CD4-positive, alpha-beta T cell treated with Interleukin-2 at 100 ng/mL for 4 hours (primary cell): Measurements from ENCODE around the gene BMP2K.

ENCODE experiments used
- DNase-seq: peaks from one replicate; pipeline ENCODE4 v3.0.0-alpha.2; 2020; ENCODE audit warnings: low spot score

Gene BMP2K

DNA sequence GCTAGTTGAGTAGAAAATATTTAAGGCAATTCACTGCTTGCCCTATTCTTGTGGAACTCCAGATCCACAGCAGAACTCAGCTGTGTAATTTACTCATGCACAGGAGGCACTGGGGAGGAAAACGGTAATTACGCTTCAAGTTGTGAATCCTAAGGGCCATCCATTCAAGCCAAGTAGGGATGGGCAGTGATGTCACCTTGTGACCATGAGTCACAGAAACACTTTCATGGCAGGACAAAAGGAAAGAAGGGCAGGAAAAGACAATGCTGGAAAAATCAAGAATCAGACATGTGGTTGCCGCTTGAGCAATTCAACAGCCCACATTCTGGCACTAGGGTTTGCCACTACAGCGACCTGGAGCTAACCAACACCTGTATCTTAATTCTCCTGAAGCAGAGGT lies 161.7 kb downstream of the BMP2K start:
- no peak for DNase-seq

DNA sequence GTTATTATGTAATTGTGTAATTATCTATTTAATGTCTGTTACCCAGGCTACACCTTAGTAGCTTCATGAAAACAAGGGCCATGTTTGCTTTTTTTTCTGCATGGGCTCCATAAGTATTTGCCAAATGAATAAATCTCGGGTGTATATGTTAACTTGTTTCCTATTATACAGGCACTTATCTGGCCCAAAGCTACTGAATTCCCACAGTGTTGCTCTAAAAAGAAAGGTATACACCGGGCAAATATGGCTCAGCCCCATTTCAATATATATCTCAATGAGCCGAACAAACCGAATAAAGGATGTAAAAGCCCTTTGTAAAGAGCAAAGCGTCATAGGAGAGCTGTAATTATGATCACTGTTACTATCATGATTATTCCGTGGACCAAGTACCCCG lies 162.3 kb downstream of the BMP2K start:
- DNase-seq: no peak

DNA sequence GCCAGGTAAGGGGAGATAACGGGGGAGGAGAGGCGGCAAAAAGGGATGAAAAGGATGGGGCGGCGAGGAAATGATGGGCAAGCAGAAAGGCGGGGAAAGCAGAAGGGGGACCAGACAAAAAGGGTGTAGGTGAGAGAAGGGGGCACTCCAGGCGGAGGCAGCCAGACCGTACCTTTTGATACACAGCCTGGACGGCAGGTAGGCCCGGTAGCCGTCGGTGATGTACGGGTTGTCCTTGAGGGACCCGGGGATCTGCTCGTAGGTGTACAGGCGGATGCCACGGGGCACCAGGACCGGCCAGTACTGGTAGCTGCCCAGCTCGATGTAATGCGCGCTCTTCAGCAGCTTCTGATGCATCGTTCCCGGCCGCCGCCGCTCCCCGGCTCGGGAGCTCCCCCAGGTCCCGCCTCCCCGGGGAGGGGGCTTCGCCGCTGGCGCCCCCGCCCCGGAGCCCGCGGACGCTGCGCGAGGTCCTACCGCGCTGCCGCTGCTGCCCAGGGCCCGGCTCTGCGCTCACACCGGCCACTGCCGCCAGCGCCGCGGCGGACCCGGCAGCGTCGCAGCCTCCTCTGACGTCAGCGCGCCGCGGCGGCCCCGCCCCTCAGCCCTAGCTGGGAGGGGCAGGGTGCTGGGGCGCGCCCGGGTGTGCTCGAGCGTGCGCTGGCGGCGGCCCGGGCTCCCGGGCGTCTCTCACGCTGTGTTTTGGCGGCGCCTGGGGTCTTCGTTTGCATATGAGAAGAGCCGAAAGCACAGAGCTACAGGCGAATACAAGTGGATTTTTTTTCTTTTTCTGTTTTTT lies 162.9 kb downstream of the BMP2K start, which contains the start of gene PAQR3:
PAQR3 (minus strand) TSS at position 571 of the 799 bp plus-strand sequence; CDS start at position 357, 214 bp downstream.
- peak; percentile 79 for DNase-seq

DNA sequence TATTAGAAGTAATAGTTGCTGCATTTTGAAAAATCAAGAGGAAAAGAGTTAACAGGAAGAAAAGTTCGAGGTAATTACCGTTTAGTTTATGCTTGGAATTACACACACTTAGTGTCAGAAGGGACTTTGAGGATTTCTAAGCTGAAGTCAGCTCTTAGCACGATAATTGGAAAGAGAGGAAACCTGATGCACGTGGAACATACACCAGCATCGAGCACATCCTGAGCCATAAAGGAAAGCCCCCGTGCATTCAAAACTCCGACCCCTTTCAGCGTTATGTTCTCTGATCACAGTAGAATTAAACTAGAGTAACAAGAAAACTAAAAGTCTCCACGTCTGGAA lies 163.5 kb downstream of the BMP2K start:
- DNase-seq: peak; percentile 8

DNA sequence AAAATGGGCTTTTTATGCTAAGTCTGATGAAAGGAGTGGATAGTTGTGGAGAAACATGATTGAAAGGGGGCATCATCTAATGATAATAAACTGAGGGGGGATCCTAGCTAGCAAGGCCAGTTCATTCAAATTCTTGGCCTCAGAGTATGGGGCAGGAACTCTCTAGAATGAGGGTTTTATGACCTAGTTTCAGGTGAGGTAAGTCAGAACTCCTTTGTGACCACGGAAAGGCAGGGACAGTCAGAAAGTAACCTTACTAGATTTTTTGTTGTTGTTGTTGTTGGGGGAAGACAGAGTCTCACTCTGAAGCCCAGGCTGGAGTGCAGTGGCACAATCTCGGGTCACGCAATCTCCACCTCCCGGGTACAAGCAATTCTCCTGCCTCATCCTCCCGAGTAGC lies 164.6 kb downstream of the BMP2K start:
- no peak for DNase-seq

DNA sequence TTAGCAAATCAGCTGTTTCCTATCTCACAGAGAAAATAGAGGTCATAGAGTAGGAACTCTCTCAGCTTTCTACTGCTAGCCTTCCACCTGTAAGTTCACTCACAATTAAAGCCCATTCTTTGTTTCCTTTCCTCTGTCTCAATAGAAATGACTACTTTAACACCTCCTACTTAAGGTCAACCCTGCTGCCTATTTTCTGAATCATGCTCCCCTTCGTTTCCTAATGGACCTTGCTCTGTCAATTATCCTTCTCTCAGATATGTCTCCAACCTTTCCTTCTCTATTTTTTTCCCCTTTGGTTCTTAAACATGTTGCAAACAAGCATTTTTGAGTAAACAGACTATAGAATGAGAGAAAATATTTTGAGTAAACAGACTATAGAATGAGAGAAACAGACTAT lies 168.2 kb downstream of the BMP2K start:
- DNase-seq: no peak

DNA sequence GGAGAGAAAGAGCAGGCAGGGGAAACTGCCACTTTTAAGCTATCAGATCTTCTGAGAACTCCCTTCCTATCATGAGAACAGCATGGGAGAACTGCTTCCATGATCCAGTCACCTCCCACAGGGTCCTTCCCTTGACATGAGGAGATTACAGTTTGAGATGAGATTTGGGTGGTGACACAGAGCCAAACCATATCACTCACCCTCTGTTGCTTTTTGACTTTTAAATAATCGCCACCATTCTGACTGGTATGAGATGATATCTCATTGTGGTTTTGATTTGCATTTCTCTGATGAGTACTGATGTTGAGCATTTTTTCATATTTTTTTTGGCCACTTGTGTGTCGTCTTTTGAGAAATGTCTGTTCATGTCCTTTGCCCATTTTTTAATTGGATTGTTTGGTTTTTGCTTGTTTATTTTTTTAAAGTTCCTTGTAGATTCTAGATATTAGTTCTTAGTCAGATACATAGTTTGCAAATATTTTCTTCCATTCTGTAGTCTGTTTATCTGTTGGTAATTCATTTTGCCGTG lies 169.6 kb downstream of the BMP2K start:
- DNase-seq: no peak

DNA sequence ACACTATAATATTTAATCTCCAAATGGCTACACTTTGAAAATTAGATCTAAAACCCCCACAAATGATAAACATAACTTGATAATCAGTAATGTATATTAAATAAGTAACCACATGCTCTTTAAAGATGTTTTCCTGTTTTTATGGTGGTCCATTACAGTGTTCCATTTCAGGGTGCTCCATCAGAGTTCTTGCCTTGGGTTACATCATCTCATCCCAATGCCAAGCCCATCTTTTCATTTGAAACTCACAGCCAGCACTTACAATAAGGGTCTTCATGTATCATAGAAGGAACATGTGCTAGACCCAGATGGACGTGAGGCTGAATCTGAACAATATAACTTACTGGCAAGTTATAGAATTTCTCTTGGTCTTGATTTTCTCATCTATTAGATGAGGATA lies 173.6 kb downstream of the BMP2K start:
- DNase-seq: no peak

DNA sequence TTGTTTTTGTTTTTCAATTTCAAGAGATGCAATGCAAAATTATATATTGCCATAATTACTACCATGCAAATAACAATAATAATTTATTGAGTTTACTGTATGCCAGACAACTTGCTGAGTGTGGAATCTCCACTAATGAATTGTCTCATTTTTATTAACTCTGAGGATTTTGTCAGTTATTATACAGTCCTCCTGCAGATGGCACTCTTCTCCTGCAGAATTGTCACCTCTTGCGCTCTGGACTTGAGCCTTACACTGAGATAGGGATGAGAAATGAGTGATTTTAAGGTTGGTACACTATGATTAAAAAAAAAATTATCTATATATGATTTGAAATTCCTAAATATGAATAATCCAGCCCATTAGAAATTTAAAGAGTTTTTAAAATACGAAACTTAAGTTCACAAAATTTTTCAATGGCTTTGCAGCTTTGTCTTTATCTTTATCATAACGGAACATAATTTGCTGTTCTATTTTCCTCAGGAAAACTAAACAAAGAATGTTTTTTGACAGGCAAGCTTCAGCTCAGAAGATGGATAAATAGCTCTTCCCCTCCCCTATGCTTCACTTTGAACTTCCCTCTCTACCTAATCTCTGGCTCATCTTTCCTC lies 175.8 kb downstream of the BMP2K start:
- peak; percentile 54 for DNase-seq

DNA sequence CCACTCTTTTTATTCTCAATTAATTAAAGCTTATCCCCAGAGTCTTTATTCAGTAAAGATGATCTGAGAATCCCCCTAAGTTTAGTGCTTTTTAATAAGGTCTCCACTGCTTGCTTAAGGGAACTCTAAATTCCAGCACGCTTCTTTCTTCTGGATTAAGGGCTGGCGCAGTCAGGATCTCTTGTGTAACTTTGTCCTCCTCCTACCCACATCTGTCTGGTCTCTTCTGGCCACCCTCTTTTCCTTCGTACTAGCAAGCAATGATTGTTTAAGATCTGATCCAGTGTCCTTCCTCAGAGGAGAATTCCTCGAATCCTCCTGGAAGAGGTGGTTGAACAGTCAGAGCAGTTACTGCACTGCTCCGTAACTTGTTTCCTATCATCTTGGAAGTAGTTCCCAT lies 177.1 kb downstream of the BMP2K start:
- no peak for DNase-seq

DNA sequence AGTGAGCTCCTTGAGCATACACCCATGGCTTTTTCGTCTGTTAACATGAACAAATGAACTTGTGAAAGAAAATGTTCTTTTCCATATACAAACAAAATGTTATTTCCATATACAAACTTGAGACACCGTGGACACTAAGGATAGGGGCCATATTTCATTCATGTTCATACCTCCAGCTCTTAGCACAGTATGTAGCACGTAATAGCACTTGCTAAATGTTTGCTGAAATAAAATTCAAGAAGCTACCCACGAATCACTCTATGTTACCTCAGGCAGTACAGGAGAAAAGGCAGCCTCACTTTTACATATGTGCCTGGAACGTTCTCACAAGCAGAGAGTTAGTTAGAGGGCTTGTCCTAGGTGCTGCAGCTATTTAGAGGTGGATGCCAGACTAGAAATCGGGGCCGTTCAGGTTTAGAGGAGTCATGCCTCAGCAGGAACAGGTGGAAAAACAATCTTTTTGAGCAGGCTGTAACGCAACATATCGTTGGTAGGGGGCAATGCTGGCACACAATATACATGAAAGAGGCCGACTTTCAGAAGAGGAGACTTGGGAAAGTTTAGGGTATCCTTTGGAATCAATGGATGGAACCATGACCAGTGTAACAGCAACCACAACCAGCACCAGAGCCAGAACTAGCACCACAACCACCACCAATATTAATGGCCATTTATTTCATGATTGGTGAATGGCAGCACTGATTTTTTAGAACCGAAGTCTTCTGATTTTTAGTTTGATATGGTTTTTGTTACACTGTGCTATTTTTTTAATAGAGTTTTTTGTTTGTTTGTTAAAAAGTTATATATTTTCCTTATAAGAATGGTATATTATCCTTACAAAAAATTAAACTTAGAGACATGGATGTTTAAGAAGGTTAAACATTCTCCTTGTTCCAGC lies 177.9 kb downstream of the BMP2K start:
- no peak for DNase-seq

DNA sequence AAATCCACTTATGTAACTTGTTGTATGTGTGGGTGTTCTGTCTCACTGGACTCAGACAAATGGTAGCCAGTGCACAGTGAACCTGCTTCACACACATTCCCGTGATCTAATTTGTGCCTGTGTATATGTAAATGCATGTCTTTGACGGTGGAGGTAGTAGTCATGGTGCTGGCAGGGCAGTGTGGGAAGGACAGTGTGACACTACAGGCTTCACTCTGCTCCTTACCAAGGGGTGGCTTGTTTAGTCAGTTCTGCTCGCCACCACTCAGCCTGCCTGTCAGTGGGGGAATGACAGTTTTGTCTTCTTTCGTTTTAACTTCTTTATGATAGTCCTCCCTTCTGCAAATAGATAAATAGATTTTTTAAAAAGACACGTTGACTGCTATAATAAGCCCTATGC lies 180.8 kb downstream of the BMP2K start:
- no peak for DNase-seq

DNA sequence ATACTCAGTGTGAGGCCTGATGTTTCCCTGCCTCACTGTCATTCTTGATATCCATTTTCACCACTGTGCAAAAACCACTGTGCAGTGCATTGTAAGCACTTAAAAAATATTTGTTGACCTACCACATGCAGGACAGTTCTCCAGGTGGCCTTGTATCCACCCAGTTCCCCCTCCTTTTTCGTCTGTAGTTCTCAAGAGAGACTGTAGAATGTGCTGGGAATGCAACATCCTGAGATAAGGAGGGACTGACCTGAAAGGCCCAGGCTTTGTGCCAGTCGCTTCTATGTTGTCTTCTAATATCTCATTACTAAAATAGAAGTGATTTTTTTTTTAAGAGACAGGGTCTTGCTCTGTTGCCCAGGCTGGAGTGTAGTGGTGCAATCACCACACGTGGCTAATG lies 184.8 kb downstream of the BMP2K start:
- DNase-seq: no peak
